Stomach (tissue), 4 donors: ENCODE data around the gene NKX1-2.

Experiments
- POLR2A ChIP-seq, 4 donors: fragments of 450-650 bp; IDR thresholded peaks; one replicate each; pipeline ENCODE4 v1.6.1; 2016; ENCODE audit warnings: antibody characterized with exemption in 4 of 4, control low read depth in 2 of 4, mild to moderate bottlenecking in 1 of 4, moderate library complexity in 1 of 4
- TF ChIP-seq, protein P1 (sequence below), 7 experiments: fragments of 450-650 bp in 4 of 7; fragments of 200-600 bp in 3 of 7; sonication (generic) in 3 of 7; IDR thresholded peaks; one replicate each; pipeline ENCODE4 v1.5.1; 2016 to 2019; ENCODE audit warnings: antibody characterized with exemption in 7 of 7, control low read depth in 2 of 7, mild to moderate bottlenecking in 1 of 7

- TF ChIP-seq, protein P1, sequence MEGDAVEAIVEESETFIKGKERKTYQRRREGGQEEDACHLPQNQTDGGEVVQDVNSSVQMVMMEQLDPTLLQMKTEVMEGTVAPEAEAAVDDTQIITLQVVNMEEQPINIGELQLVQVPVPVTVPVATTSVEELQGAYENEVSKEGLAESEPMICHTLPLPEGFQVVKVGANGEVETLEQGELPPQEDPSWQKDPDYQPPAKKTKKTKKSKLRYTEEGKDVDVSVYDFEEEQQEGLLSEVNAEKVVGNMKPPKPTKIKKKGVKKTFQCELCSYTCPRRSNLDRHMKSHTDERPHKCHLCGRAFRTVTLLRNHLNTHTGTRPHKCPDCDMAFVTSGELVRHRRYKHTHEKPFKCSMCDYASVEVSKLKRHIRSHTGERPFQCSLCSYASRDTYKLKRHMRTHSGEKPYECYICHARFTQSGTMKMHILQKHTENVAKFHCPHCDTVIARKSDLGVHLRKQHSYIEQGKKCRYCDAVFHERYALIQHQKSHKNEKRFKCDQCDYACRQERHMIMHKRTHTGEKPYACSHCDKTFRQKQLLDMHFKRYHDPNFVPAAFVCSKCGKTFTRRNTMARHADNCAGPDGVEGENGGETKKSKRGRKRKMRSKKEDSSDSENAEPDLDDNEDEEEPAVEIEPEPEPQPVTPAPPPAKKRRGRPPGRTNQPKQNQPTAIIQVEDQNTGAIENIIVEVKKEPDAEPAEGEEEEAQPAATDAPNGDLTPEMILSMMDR (IDR thresholded peaks at IDR 0.05) = no peak
- no peak for TF ChIP-seq POLR2A (IDR thresholded peaks at IDR 0.05)
These were observed 27.1 kb downstream of the NKX1-2 start for GRCh38 chr10:124422742-124423141.
